Gastrocnemius medialis (tissue), 4 donors: ENCODE results near the gene PIEZO1. TPM values are rescaled to one million over a fixed set of nuclear protein-coding genes. Genes with fewer than 3 reads are reported as not detected.

Experiments used
- ATAC-seq, 2 donors: fragments of 150-250 bp; one replicate each; pipeline ENCODE4 v1.9.1; 2016
- DNase-seq, 2 donors: peaks; one replicate each; pipeline ENCODE4 v3.0.0-alpha.2; 2019
- H3K27ac ChIP-seq, 4 donors: fragments of 200-600 bp; sonication (generic); 1 replicate in 1 of 4; 2 replicates in 3 of 4; pipeline ENCODE4 v1.5.1; 2016 to 2018; ENCODE audit warnings: mild to moderate bottlenecking in 2 of 4, moderate library complexity in 1 of 4
- H3K27me3 ChIP-seq, 3 donors: fragments of 200-600 bp; sonication (generic) in 2 of 3; 1 replicate in 1 of 3; 2 replicates in 2 of 3; pipeline versions ENCODE4 v1.5.1 to v1.6.0; 2016 to 2019; ENCODE audit warnings: mild to moderate bottlenecking in 1 of 3, moderate library complexity in 1 of 3
- H3K36me3 ChIP-seq, 2 donors: fragments of 200-600 bp; sonication (generic) in 1 of 2; one replicate each; pipeline ENCODE4 v1.5.1; 2017 to 2018
- H3K4me1 ChIP-seq, 2 donors: fragments of 200-600 bp; sonication (generic) in 1 of 2; one replicate each; pipeline ENCODE4 v1.5.1; 2016 to 2017; ENCODE audit warnings: mild to moderate bottlenecking in 2 of 2
- H3K4me3 ChIP-seq, 4 donors: fragments of 200-600 bp; sonication (generic) in 3 of 4; 1 replicate in 1 of 4; 2 replicates in 3 of 4; pipeline ENCODE4 v1.5.1; 2016 to 2019; ENCODE audit warnings: mild to moderate bottlenecking in 2 of 4
- H3K9me3 ChIP-seq, 3 donors: fragments of 200-600 bp; sonication (generic) in 2 of 3; 1 replicate in 1 of 3; 2 replicates in 2 of 3; pipeline ENCODE4 v1.5.1; 2016 to 2019
- CTCF ChIP-seq, 5 experiments: fragments of 450-650 bp in 3 of 5; fragments of 200-600 bp in 2 of 5; sonication (generic) in 2 of 5; IDR thresholded peaks in 4 of 5; conservative IDR thresholded peaks in 1 of 5; 1 replicate in 4 of 5; 2 replicates in 1 of 5; pipeline ENCODE4 v1.5.1; 2016 to 2019; ENCODE audit warnings: antibody characterized with exemption in 5 of 5, mild to moderate bottlenecking in 3 of 5, moderate library complexity in 3 of 5
- POLR2A ChIP-seq, 2 donors: fragments of 450-650 bp; IDR thresholded peaks; one replicate each; pipeline ENCODE4 v1.6.1; 2017; ENCODE audit warnings: antibody characterized with exemption in 2 of 2, mild to moderate bottlenecking in 2 of 2, moderate library complexity in 2 of 2
- in situ Hi-C, 4 donors: fragments of 200-750 bp; cut with MboI; loops; one replicate each; pipeline versions ENCODE4 v1.15.0 to v1.8.0; 2017; ENCODE audit warnings: low sequenced_read_pairs in 4 of 4
- intact Hi-C: fragments of 100-400 bp; cut with DNase I; formaldehyde crosslinking; loops from one replicate; pipeline ENCODE4 v1.15.1; 2023; ENCODE audit warnings: low total_unique reads
- total RNA-seq, 4 donors: library from RNA; depleted of rRNA; stranded (reverse); fragments of >200 nt; gene quantifications; one replicate each; pipeline versions ENCODE4 v1.1.0 to v1.2.3, GENCODE V29; 2016

Gene PIEZO1, protein sequence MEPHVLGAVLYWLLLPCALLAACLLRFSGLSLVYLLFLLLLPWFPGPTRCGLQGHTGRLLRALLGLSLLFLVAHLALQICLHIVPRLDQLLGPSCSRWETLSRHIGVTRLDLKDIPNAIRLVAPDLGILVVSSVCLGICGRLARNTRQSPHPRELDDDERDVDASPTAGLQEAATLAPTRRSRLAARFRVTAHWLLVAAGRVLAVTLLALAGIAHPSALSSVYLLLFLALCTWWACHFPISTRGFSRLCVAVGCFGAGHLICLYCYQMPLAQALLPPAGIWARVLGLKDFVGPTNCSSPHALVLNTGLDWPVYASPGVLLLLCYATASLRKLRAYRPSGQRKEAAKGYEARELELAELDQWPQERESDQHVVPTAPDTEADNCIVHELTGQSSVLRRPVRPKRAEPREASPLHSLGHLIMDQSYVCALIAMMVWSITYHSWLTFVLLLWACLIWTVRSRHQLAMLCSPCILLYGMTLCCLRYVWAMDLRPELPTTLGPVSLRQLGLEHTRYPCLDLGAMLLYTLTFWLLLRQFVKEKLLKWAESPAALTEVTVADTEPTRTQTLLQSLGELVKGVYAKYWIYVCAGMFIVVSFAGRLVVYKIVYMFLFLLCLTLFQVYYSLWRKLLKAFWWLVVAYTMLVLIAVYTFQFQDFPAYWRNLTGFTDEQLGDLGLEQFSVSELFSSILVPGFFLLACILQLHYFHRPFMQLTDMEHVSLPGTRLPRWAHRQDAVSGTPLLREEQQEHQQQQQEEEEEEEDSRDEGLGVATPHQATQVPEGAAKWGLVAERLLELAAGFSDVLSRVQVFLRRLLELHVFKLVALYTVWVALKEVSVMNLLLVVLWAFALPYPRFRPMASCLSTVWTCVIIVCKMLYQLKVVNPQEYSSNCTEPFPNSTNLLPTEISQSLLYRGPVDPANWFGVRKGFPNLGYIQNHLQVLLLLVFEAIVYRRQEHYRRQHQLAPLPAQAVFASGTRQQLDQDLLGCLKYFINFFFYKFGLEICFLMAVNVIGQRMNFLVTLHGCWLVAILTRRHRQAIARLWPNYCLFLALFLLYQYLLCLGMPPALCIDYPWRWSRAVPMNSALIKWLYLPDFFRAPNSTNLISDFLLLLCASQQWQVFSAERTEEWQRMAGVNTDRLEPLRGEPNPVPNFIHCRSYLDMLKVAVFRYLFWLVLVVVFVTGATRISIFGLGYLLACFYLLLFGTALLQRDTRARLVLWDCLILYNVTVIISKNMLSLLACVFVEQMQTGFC (N-terminal part only)
- 10 to 100 TPM in 3 of 4 donors, 1 to 10 TPM in 1; 9.0 to 37.0 (median 16.5) TPM for total RNA-seq

DNA sequence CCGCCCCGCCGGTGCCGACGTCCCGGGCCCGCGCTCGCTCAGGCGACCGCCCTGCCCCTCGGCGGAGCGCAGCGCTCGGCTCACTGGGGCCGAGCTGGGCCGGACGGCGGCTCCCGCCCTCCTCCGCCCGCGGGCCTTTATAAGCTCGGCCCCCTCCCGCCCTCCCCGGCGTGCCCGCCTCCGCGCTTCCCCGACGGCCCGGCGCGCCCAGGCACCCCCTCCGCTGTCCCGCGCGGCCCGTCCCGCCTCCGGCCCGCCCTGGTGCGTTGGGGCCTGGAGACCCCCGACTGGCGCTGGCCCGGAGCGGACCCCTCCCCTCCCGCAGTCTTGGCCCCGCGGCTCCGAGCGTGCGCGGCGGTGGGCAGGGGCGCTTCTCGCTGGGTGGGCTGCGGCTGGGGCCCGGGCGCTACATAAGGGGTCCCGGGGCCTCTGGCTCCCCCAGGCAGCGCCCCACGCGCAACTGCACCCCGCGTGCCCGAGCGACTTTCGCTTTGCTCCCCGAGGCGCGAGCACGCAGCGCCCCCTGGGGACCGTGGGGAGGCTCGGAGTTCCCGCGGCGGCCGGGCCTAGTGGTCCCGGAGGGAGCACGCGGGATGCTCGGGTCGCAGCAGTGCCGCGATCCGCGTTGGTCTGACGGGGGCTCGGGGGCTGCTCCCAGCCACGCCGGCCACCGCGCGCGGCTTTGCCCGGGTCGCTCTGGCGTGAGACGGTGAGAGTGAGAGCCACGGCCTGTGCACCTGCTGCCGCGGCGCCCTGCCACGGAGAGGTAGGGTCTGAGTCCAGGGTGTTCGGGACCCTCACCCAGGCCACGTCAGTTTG lies at the start of gene PIEZO1:
Gene PIEZO1 (minus strand): TSS at position 115 of the 819 bp plus-strand sequence. CDS start 256 bp downstream, outside the sequence.
- Histone ChIP-seq H3K36me3 (no peaks in the 10 kb centered on the region), H3K27me3 (peaks cover 10 to 14% (median 10%) of the 10 kb centered on the region in 3 donors), H3K4me1 (peaks cover under 1 to 7% of the 10 kb centered on the region in 2 donors), H3K9me3 (no peaks in the 10 kb centered on the region), H3K27ac (peak within 1 kb of the TSS; percentile 66 to 74 (median 72)), H3K4me3 (peak within 1 kb of the TSS; percentile 50 to 73 (median 65))
- TF ChIP-seq CTCF (IDR thresholded peaks at IDR 0.05 in 4 of 5, conservative IDR thresholded peaks at IDR 0.05 in 1 of 5) (peak; percentile 53 to 83 (median 71)), POLR2A (IDR thresholded peaks at IDR 0.05) (peak; percentile 41 to 45)
- DNase-seq (no peak), ATAC-seq (peak; percentile 48 to 51)
- in situ Hi-C loops (no loop called here), intact Hi-C loops (loop anchor here (1.0 kb wide), 1 partner anchor 41 kb away; no protein-coding TSS in a partner anchor)

DNA sequence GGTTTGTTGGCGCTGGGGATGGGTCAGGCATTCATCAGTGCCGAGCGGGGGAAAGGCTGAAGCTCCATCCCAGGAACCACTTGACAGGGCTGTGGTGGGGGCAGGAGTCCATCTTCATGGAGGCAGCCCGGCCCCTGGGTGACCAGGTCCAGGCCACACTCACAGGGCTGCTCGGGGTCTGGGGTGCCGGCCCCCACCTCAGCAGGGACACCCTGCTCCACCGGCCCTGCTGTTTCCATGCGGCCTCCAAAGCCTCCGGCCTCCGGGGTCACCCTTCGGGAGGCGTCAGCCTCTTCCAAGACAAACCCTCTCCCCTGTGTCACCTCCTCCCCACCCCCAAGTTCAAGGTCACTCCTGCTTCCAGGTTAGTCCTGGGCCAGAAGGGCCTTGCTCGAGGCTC lies 49.6 kb upstream of the PIEZO1 start:
- no peaks in the 10 kb centered on the region for H3K9me3 ChIP-seq
- no peaks in the 10 kb centered on the region for H3K4me1 ChIP-seq
- TF ChIP-seq POLR2A (IDR thresholded peaks at IDR 0.05), result no peak
- no peak for TF ChIP-seq CTCF (IDR thresholded peaks at IDR 0.05 in 4 of 5, conservative IDR thresholded peaks at IDR 0.05 in 1 of 5)
- H3K27me3 ChIP-seq, result no peaks in the 10 kb centered on the region
- H3K4me3 ChIP-seq, result no peak overlapping the region
- H3K36me3 ChIP-seq, result peaks cover 0 to 9% of the 10 kb centered on the region in 2 donors
- DNase-seq (no peak), ATAC-seq (no peak)
- H3K27ac ChIP-seq, result no peak overlapping the region
- in situ Hi-C loops (no loop called here), intact Hi-C loops (no loop called here)

- DNase-seq (no peak), ATAC-seq (no peak)
- peaks cover 0 to 4% of the 10 kb centered on the region in 2 donors for H3K36me3 ChIP-seq
- H3K9me3 ChIP-seq, result no peaks in the 10 kb centered on the region
- TF ChIP-seq POLR2A (IDR thresholded peaks at IDR 0.05) (no peak), CTCF (IDR thresholded peaks at IDR 0.05 in 4 of 5, conservative IDR thresholded peaks at IDR 0.05 in 1 of 5) (no peak)
- intact Hi-C loops (no loop called here), in situ Hi-C loops (no loop called here)
- no peak overlapping the region for H3K4me3 ChIP-seq
- no peaks in the 10 kb centered on the region for H3K4me1 ChIP-seq
- H3K27me3 ChIP-seq, result no peaks in the 10 kb centered on the region
- H3K27ac ChIP-seq, result no peak overlapping the region
Observed at GRCh38 chr16:88833086-88833485, 48.1 kb upstream of the PIEZO1 start.

DNA sequence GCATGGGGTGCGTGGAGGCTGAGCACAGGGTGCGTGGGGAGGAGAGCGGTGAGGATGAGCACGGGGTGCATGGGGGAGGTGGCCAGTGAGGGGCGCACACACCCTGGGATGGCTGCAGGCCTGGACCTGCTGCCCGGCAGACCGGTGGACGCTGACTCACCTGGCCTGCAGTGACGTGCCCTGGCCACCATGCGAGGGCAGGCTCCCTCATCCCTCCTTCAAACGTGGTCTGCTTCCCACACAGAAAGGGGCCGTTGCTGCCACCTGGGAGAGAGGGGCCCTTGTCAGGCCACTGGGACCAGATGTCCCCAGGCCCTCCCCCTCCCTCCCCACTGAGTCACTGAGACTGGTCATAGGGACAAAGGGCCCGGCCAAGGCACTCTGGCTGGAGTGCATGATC lies 46.8 kb upstream of the PIEZO1 start:
- no peak for DNase-seq
- no peak overlapping the region for H3K27ac ChIP-seq
- no peaks in the 10 kb centered on the region for H3K4me1 ChIP-seq
- peaks cover 0 to 4% of the 10 kb centered on the region in 2 donors for H3K36me3 ChIP-seq
- in situ Hi-C loops (no loop called here), intact Hi-C loops (no loop called here)
- no peak overlapping the region for H3K4me3 ChIP-seq
- ATAC-seq, result no peak
- H3K9me3 ChIP-seq, result no peaks in the 10 kb centered on the region
- no peaks in the 10 kb centered on the region for H3K27me3 ChIP-seq
- TF ChIP-seq POLR2A (IDR thresholded peaks at IDR 0.05), result no peak
- TF ChIP-seq CTCF (IDR thresholded peaks at IDR 0.05 in 4 of 5, conservative IDR thresholded peaks at IDR 0.05 in 1 of 5), result no peak
